HG02885 (cell line): ENCODE data around the gene ATP6V0C.
"Not testable (repeated sequence)": the region's sequence is repeated elsewhere in the genome, so short reads cannot be mapped to it uniquely, and the experiment has no call there.

Experiments
- ATAC-seq: cut with Tn5 transposase; IDR thresholded peaks from one replicate; pipeline ENCODE4 v1.9.1; 2021; ENCODE audit warnings: mild to moderate bottlenecking; ENCODE audit not compliant: unreplicated experiment, poor library complexity

The ATP6V0C gene

GRCh38 chr16:2539192-2539844 lies 25.6 kb downstream of the ATP6V0C start:
- not testable (repeated sequence) for ATAC-seq

- ATAC-seq: not testable (repeated sequence)
These were observed 26.2 kb downstream of the ATP6V0C start for GRCh38 chr16:2539845-2540458.

GRCh38 chr16:2540912-2541311 lies 27.2 kb downstream of the ATP6V0C start:
- not testable (repeated sequence) for ATAC-seq

- ATAC-seq: not testable (repeated sequence)
These were observed 27.7 kb downstream of the ATP6V0C start for GRCh38 chr16:2541409-2541808.

- not testable (repeated sequence) for ATAC-seq
These were observed 30.0 kb downstream of the ATP6V0C start for GRCh38 chr16:2543771-2544170.

- ATAC-seq: not testable (repeated sequence)
These were observed 36.6 kb downstream of the ATP6V0C start for GRCh38 chr16:2550283-2550878.

GRCh38 chr16:2551420-2551889 lies 37.7 kb downstream of the ATP6V0C start:
- ATAC-seq: not testable (repeated sequence)

- ATAC-seq: not testable (repeated sequence)
These were observed 41.1 kb downstream of the ATP6V0C start for GRCh38 chr16:2554709-2555425.

- not testable (repeated sequence) for ATAC-seq
These were observed 43.4 kb downstream of the ATP6V0C start for GRCh38 chr16:2557150-2557549.

GRCh38 chr16:2560131-2560797 lies 46.5 kb downstream of the ATP6V0C start:
- peak; percentile 52 for ATAC-seq

- ATAC-seq: peak; percentile 76
These were observed 47.0 kb downstream of the ATP6V0C start for GRCh38 chr16:2560798-2561133.

- not testable (repeated sequence) for ATAC-seq
These were observed 53.8 kb downstream of the ATP6V0C start for GRCh38 chr16:2567506-2567905.

GRCh38 chr16:2568573-2568972 lies 54.8 kb downstream of the ATP6V0C start:
- ATAC-seq: not testable (repeated sequence)
